Measurements from ENCODE around the gene PPP1R3A.
"Not testable (repeated sequence)": the region's sequence is repeated elsewhere in the genome, so short reads cannot be mapped to it uniquely, and the experiment has no call there.

The PPP1R3A gene, protein sequence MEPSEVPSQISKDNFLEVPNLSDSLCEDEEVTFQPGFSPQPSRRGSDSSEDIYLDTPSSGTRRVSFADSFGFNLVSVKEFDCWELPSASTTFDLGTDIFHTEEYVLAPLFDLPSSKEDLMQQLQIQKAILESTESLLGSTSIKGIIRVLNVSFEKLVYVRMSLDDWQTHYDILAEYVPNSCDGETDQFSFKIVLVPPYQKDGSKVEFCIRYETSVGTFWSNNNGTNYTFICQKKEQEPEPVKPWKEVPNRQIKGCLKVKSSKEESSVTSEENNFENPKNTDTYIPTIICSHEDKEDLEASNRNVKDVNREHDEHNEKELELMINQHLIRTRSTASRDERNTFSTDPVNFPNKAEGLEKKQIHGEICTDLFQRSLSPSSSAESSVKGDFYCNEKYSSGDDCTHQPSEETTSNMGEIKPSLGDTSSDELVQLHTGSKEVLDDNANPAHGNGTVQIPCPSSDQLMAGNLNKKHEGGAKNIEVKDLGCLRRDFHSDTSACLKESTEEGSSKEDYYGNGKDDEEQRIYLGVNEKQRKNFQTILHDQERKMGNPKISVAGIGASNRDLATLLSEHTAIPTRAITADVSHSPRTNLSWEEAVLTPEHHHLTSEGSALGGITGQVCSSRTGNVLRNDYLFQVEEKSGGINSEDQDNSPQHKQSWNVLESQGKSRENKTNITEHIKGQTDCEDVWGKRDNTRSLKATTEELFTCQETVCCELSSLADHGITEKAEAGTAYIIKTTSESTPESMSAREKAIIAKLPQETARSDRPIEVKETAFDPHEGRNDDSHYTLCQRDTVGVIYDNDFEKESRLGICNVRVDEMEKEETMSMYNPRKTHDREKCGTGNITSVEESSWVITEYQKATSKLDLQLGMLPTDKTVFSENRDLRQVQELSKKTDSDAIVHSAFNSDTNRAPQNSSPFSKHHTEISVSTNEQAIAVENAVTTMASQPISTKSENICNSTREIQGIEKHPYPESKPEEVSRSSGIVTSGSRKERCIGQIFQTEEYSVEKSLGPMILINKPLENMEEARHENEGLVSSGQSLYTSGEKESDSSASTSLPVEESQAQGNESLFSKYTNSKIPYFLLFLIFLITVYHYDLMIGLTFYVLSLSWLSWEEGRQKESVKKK

GRCh38 chr7:113918946-113919345 is at the start of gene PPP1R3A:
TSS of gene PPP1R3A (minus strand) at chr7:113919009. CDS start at chr7:113918996, 13 bp downstream.
- no peak for DNase-seq

- DNase-seq = no peak
Measured at GRCh38 chr7:113963356-113963755, 44.5 kb upstream of the PPP1R3A start.

GRCh38 chr7:113959910-113960309 is 41.1 kb upstream of the PPP1R3A start:
- no peak for DNase-seq

DNA sequence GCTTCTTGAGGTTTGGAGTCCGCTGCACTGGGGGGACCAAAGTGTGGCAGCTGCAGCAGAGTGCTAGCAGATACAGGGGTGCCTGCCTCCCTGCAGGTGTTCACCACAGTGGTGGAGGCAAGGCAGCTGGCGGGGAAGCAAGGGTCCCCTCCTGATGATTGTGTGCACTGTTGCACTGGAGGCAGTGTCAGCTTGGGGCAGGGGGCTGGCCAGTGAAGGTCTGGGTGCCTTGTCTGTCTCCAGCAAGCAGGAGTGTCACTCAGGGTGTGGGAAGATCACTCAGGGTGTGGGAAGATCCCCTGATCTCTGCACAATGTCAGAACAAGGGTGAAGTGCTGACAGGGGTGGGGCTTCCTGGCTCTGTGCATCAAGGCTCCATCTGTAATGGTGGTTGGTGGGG is 36.3 kb upstream of the PPP1R3A start:
- no peak for DNase-seq

DNA sequence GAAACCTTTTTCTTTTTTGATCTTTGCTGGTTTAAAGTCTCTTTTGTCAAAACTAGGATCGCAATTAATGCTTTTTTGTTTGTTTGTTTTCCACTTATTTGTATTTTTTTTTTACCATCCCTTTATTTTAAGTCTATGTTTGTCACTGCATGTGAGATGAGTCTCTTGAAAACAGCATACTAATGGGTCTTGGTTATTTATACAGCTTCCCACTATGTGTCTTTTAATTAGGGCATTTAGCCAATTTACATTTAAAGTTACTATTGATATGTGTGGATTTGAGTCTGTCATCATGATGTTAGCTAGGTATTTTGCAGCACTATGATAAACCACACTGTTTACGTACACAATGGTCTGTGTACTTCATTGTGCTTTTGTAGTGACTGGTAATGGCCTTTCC is 34.7 kb upstream of the PPP1R3A start:
- DNase-seq = no peak

GRCh38 chr7:113945018-113945938 is 26.5 kb upstream of the PPP1R3A start:
- no peak for DNase-seq

GRCh38 chr7:113936982-113937381 is 18.2 kb upstream of the PPP1R3A start:
- no peak for DNase-seq

DNA sequence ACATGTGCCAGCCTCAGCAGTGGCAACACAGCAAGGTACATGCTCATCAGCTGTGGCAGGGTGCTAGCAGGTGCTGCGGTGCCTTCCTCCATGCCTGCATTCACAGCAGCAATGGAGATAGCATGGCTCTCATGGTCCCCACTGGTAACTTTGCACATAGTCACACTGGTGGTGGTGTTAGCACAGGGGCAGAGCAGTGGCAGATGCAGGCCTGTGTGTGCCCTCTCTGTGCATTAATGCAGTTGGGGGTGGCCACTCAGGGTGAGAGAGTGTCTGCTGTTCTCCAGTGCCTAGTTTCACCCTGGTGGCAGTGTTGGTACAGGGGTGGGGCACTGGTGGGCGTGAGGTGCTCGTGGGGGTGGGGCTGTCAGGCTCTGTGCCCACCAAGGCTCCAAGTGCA is 17.7 kb upstream of the PPP1R3A start:
- no peak for DNase-seq

GRCh38 chr7:113929389-113929788 is 10.6 kb upstream of the PPP1R3A start:
- not testable (repeated sequence) for DNase-seq

GRCh38 chr7:113928112-113928511 is 9.3 kb upstream of the PPP1R3A start:
- no peak for DNase-seq

DNA sequence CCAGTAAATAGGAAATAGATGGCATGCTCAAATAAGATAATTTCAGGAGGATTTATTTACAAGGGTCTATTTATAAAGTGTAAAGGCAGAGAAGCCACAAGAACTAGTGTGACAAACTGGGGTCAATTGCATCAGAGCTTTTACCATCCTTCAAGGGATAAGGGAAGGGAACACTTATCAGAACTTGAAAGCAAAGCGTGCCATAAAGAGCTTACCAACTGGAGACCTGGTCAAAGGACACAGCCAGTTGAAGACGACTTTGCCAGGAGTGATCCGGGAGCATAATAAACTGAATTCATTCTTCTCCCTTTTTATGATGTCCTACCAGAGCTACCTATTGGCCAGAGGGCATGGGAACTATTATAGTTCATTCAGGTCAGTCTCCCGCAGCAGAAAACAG is 3.2 kb upstream of the PPP1R3A start:
- no peak for DNase-seq

- no peak for DNase-seq
Measured at GRCh38 chr7:113921363-113921762, 2.6 kb upstream of the PPP1R3A start.

- no peak for DNase-seq
Measured at GRCh38 chr7:113917840-113918239, 969 bp downstream of the PPP1R3A start.

DNA sequence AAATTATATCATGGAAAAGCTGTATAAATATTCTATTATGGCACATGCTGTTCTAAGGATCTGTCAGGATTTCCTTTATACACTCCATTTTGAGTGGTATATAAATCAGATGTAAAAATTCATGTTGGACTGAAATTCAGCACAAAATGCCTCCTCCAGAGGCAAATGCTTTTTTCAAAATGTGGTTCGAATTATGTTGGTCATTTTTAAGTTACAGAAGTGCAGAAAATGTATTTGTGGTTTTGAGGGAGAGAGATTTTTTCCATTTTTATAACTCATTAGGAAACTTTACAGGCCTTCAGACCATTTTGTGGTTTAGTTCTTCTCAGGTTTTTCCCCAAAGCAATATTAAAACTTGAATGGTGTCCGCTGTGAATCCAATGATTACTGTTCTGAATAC is 2.9 kb downstream of the PPP1R3A start:
- DNase-seq = no peak

- no peak for DNase-seq
Measured at GRCh38 chr7:113912876-113913275, 5.9 kb downstream of the PPP1R3A start.

- no peak for DNase-seq
Measured at GRCh38 chr7:113907617-113908016, 11.2 kb downstream of the PPP1R3A start.

- DNase-seq = no peak
Measured at GRCh38 chr7:113904521-113904920, 14.3 kb downstream of the PPP1R3A start.

DNA sequence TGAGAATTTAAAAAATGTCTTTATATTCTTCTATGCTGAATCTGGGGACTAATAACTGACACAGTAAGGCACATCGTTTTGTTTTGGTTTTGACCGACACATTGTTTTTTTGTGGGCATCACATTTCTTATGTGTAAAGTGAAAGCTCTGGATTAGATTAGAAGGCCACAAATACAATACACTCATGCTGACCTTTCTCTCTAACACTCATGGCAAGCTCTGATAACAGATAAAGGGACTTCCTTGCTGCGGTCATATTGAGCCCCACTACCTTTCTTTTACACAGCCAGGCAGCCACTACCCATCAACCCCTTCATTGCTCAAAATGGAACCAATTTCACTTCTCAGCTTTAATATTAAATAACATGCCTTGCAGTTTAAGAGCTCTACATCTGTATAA is 26.0 kb downstream of the PPP1R3A start:
- DNase-seq = no peak

GRCh38 chr7:113891828-113892227 is 27.0 kb downstream of the PPP1R3A start:
- DNase-seq = no peak

DNA sequence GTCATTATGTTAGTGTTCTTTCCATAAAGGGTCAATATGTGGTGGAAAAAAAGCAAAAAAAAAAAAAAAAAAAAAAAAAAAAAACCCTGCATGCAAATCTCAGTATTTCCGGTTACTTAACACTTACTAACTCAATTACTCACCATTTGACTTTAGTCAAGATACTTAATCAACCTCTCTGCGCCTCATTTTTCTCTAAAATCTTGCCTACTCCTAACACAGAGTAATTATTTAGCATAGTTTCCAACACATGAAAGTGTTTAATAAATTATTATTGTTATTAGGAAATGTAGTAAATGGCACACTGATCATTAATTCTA is 27.8 kb downstream of the PPP1R3A start:
- DNase-seq = no peak

GRCh38 chr7:113890331-113891030 is 28.3 kb downstream of the PPP1R3A start:
- no peak for DNase-seq

- DNase-seq = no peak
Measured at GRCh38 chr7:113883096-113883495, 35.7 kb downstream of the PPP1R3A start.

All from activated naive CD4-positive, alpha-beta T cell (primary cell).